ENCODE measurements around the gene TNFRSF12A.
A peak's percentile ranks its signal among the peaks of the same experiment; 100 is the strongest.

Gene TNFRSF12A

DNA sequence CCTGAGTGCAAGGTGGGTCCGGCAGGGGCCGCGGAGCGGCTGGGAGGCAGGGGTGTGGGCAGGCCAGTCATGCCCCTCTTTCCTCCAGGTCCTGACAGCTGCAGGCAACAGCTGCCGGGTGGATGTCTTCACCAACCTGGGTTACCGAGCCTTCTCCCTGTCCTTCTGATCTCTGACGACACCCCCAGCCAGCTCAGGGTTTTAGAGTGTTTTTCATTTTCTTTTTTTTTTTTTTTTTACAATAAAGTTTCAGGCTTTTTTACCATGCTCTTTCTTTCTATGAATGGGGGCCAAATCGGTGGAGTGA is 7.3 kb downstream of the TNFRSF12A start:
- no peak for DNase-seq

DNA sequence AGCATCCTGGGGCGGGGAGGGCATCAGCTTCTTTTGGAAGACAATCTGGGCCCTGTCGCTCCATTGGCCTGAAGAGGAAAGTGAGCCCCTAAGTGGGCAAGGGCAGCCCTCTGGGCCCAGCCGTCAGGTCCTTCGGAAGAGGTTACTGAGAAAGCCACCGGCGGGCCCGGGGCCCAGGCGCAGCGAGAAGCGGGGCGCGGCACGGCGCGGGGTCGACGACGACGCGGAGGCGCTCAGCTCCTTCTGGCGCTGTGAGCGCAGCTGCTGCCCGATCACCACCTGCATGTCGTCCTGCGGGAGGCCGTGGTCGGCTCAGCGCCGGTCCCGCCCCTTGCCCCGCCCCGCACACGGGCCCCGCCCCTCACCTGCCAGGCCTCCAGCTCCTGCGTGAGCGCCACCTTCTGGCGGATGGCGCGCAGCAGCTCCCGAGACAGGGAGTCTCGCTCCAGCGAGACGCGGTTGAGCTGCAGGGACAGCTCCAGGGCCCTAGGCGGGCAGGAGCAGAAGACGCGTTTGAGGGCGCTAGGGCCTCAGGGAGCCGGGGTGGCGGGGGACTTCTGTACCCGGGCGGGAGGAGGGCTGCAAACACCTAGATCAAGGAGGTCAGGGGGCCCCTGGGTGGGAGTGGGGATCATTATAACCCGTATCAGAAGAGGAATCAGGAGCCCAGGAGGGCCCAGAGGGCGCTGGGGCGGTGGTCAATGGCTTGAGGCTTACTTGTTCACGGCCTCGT is 8.0 kb downstream of the TNFRSF12A start:
- peak; percentile 68 for DNase-seq

DNA sequence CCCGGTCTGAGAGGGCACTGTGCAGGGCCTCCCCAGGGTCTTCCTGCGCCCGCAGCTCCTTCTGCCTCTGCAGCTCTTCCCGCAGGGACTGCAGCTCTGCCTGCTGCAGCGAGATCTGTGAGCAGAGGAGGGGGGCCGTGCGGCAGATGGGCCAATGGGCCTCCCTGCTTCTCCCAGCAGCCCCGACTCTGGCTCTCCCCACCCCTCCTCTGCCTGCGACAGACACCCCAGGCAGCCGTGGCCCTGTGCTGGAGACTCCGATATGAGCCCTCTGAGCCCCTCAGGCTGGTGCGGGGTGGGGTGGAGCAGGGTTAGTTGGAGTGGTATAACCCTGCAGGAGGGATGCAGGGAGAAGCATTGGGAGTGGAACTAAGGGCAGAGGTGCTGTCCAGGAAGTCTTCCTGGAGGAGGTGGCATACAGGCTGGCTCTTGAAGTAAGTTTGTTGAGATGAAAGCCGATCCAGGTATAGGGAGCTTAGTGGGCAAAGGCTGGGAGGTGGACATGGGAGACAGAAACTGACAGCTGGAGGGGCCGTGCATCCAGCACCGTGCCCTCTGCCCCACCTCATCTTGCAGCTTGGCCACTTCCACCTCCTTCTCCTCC is 8.7 kb downstream of the TNFRSF12A start:
- no peak for DNase-seq

DNA sequence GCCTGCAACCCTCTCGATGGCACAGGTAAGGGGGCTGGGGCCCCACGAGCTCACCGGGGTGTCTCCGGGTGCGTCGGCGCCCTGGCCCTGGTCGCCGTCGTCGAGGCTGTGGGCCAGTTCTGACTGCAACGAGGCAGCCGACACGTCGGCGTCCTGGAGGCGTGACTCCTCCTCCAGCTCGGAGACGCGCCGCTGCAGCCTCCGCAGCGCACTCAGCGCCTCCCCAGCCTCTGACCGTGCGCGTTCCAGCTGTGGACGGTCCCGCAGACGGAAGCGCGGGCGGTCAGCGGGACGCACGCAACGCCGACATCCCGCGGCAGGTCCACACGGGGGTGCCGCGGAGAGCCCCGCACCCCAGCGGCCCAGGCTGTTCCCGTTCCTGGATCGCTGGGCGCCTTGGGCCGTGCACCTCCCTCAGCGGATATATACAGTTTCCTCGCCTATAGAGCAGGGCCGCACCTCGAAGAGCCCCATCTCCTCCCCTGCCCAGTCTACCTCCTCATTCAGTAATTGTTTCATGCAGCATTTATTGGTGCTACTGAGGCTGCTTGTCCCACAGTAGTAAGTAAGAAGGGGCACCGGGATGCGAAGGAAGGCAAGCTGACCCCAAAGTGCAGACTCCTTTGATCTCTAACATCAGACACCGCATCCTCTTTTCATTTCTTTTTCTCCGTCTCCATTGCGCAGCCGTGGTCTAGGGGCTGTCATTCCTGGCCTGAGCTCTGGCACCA is 9.5 kb downstream of the TNFRSF12A start:
- DNase-seq: no peak

DNA sequence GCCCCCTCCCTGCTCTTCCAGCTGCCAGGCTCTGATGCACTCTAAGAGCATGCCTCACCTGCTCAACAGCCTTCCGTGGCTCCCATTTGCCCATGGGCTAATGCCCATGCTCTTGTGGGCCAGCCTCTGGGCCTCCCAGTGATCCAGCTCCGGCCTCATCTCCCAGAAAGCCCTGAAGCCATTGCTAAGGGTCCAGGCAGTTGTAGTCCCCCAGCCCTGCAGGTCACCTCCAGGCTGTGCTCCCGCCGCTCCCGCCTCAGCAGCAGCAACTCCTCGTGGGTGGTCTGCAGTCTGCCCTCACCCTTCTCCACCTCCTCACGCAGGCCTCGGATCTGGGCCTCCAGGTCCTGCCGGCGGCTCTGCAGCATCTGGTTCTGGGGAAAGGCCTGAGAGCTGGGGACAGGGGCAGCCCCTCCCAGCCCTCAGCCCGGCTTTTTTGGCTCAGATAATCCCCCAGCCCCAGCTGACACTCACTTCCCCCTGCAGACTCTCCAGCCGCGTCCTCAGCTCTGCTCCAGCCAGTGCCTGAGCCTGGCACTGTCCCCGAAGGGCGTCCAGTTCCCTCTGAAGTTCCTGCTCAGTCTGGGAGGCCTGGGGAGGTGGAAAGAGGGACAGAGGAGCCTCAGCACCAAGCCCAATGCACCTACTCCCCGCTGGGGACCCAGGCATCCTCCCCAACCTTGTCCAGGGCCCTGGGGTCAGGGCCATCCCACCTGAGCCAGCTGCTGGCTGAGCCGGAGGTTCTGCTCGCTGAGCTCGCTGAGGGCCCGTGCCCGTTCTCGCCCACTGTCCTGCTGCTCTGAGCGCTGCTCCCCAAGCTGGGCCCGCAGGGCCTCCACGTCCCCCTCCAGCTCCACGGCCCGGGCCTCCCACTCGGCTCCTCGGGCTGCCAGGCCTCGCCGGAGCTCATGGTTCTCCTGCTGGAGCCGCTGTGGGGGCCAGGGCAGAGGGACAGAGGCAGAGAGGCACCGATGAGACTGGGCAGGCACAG is 10.3 kb downstream of the TNFRSF12A start:
- DNase-seq: no peak

DNA sequence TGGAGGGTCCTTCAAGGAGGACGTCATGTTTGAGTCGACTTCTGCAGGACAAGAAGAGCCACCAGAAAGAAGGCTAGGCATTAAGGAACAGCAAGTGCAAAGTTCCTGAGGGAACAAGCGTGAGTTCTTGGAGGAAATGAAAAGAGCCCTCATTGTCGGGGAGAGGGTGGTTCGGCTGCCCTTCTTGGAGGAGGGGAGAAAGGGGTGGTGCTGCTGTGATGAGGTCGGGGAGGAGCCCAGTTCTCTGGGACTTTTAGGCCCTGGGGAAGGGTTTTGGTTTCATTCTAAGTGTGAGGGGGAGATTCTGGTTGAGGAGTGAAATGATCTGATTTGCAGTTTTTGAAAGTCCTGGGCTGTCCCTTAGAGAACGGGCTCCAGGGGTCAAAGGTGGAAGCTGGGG is 12.5 kb downstream of the TNFRSF12A start:
- DNase-seq: no peak

DNA sequence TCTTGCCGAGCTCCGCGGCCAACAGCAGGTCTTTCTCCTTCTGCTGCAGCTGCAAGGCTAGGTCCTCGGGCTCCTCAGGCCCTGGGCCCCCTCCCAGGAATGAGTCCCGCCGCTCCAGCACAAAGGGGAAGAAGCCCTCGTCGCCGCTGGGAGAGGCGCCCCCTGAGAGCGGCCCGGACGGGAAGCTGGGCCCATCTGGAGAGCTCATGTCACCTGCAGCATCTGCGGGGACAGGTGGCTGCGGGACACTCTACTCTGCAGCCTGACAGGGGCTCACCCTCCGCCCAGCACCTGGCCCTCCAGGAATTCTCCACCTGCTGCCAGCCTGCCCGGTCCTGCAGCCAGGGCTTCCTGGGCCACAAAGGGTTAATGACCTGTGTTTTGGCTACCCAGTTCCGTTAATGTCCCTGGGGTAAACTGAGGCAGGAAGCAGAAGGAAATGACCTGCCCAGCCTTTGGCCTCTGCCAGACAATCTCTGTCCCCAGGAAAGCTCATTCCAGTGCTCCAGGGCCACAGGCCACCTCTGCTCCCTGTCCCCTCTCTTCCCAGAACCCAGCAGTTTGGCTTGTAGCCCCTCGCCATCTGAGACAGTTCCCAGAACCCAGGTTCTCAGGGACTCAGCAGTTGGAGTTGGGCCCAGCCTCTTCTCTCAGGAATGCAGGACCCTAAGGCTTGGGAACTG is 15.3 kb downstream of the TNFRSF12A start:
- DNase-seq: no peak

DNA sequence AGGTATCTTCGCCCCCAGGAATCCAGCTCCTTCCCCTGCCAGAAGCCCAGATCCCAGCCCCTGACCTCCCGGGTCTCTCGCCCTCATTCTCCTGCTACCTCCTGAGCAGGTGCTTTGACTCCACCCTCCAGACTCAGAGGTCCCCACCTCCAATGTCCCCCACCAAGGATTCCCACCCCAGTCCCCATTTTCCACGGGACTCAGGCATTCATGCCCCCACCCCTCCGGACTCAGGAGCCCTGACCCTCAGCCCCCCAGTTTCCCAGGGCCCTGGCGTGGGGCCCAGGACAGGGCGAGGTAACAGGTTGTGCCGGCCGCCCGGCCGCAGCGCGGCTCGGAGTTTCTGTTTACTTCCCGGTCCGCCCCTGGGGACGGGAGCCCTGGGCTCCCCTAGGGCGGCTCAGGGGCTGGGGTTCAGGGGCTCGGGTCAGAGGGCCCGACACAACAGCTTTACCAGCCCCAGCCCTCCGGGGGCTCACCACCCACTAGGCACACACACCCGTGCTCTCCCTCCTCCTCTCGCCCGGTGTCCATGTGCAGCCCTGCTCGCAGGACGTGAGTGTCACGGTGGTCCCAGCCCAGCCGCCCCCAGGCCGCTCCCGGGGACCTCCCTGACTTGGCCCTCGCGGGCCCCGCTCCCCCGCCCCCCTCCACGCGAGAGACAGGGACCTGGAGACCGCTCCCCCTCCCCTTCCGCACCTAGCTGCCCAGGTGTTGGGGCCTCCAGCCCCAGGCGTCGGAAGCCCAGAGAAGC is 16.0 kb downstream of the TNFRSF12A start:
- DNase-seq: no peak

DNA sequence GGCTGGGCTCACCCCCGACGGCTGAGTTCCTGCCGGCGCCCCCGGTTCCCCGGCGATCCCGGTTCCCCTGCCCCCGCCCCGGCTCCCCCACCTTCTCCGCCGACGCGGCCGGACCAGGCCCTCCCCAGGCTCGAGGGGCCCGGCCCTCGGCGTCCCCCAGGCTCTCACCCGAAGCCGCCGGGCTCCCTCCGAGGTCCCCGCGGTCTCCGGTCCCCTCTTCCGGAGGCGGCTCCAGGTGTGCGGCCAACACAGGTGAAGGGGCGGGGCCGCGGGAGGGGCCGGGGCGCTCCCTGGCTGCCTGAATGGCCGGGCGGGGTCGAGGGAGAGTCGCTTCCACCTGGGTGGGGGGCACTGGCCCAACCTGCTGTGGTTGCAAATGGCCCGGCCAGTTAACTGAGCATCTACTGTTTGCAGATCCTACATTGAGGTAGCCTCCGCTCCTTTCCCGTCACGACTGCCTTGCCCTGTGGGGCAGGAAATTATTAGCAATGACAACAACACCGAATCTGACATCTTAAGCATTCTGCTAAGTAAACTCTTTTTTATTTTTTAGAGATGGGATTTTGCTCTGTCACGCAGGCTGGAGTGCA is 16.7 kb downstream of the TNFRSF12A start, which contains the start of gene BICDL2:
BICDL2 (minus strand) TSS at position 219 of the 590 bp plus-strand sequence. CDS start 1,448 bp downstream, outside the sequence.
- DNase-seq: no peak

DNA sequence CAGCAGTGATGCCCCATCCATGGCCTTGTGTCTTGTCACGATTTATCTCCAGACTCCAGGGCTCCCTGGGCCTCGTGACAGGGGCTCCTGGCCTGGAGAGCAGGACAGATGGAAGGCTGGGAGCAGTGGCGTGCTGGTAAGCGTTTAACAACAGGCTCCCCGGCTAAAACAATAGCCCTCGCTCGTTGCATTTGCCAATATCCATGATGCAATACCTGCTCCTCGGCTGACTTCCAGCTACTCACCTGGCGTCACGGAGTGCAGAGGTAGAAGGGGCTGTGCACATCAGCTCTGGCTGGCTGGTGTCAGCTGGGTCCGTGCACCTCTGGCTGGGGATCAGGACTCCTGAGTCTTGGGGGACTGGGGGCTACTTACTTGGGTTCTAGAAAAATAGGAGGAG is 18.1 kb downstream of the TNFRSF12A start:
- peak; percentile 76 for DNase-seq

DNA sequence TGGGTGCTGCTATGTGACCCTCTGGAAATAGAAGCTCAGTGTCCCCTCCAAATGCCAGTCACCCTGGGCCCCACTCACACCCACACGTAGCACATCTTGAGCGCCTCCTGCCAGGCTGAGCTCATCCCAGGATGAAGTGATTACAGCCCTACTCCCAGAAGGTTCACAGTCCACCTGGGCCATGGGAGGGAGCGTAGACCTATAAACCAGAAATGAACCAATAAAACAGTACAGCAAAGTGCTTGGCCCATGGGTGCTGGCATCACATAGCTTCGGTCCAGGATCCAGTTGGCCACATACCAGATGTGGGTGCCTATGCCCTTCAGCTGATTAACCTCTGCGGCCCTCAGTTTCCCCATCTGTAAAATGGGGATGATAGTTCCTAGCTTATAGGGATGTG is 18.7 kb downstream of the TNFRSF12A start:
- DNase-seq: no peak

DNA sequence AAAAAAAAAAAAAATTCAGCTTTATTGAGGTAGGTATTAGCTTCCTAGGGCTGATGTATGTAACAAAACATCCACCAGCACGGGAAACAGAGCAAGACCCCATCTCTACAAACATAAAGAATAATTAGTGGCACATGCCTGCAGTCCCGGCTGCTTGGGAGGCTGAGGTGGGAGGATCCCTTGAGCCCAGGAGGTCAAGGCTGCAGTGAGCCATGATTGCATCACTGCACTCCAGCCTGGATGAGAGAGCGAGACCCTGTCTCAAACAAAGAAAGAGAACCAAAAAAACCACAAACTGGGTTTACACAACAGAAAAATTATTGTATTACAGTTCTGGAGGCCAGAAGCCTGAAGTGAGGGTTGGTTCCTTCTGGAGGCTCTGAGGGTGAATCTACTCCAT is 22.2 kb downstream of the TNFRSF12A start:
- DNase-seq: no peak

DNA sequence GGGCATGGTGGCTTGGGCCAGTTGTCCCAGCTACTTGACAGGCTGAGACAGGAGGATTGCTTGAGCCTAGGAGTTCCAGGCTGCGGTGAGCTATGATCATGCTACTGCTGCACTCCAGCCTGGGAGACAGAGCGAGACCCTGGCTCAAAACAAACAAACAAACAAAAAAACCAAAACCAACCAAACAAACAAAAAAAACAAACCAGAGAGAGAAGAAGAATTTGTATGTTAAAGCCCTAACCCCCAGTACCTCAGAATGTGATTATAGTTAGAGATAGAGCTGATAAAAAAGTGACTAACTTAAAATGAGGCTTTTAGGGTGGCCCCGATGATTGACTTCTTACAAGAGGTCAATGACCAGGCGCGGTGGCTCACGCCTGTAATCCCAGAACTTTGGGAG is 24.5 kb downstream of the TNFRSF12A start:
- no peak for DNase-seq

DNA sequence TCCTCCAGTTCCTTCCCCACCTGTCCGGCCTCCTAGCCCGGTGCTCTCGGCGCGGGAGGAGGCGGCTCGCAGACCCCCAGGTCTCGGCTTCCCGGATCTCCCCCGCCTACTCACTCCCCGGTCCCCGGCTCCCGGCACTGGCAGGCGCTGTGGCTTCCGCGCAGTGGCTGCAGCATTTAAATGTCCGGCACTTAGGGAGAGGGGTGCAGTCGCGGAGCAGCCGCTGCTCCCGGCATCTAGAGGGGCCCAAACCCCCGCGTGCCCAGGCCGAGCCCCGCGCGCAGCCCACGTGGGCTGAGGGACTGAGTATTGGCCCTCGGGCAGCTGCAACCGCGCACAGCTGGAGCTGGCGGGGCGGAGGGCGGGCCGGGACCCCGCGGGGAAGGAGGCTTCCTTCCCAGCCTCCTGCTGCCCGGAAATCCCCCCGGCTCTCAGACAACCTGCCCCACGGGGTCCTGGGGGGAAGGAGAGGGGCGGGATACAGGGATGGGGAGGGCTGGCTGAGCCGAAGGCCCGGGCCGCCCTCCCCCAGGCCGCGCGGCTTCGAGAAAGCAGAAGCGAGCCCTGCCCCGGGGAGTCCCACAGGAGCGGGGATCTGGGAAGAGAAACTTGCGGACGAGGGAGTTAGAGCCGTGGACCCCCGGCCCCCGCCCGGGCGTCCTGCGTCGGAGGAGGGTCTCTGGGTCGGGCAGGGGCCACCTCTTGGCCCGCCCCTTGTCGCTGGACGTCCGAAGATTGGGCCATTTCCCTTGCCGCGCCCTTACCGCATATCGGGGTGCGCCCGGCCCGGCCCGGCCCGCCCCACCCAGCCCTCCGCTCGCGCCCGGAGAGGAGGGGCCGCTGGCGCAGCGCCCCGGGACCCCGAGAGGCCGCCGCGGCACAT is 25.8 kb downstream of the TNFRSF12A start, which contains the start of gene MMP25:
MMP25 (plus strand) TSS at position 804 of the 883 bp plus-strand sequence. CDS start 357 bp downstream, outside the sequence.
- no peak for DNase-seq

DNA sequence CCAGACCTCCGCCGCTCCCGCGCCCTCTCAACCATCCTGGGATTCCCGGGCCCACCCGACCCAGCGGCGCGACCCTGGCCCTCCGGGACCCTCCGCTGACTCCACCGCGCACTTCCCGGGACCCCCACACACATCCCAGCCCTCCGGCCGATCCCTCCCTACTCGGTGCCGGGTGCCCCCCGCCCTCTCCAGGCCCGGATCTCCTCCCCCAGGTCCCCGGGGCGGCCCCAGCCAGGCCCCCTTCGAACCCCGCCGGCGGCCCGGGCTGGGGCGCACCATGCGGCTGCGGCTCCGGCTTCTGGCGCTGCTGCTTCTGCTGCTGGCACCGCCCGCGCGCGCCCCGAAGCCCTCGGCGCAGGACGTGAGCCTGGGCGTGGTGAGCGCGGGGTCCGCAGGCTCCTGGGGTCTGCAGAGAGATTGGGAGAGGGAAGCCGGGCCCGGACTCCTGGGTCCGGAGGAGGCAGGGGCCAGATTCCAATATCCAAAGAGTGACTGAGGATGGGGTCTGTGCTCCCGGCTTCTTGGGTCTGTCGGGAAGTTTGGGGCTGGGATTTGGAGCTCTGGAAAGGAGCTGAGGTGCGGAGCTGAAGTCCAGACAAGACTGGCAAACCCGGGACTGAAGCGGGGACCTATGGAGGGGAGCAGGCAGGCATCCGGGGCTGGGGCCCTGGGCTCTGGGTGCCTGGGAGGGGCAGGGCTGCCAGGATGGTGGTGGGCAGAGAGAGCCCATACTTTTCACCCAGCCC is 26.6 kb downstream of the TNFRSF12A start:
- DNase-seq: no peak

DNA sequence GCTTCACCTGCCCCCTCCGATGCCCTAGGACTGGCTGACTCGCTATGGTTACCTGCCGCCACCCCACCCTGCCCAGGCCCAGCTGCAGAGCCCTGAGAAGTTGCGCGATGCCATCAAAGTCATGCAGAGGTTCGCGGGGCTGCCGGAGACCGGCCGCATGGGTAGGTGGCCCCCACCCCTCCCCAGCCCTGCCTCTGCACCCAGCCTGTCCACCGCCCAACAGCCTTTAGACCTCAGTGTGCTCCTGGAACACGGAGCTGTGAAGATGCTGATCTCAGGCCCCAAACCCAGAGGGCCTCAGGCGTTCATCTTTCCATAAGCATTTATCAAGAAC is 27.2 kb downstream of the TNFRSF12A start:
- DNase-seq: no peak

DNA sequence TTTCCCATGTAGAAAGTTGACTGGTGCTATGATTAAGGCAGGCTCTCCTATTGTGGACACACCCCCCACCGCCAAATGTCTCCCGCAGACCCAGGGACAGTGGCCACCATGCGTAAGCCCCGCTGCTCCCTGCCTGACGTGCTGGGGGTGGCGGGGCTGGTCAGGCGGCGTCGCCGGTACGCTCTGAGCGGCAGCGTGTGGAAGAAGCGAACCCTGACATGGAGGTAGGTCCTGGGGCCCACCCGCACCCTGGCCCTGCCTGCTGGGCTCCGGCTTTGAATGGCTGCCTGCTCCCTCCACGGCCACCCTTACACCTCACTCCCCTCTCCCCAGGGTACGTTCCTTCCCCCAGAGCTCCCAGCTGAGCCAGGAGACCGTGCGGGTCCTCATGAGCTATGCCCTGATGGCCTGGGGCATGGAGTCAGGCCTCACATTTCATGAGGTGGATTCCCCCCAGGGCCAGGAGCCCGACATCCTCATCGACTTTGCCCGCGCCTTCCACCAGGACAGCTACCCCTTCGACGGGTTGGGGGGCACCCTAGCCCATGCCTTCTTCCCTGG is 29.8 kb downstream of the TNFRSF12A start:
- DNase-seq: no peak

DNA sequence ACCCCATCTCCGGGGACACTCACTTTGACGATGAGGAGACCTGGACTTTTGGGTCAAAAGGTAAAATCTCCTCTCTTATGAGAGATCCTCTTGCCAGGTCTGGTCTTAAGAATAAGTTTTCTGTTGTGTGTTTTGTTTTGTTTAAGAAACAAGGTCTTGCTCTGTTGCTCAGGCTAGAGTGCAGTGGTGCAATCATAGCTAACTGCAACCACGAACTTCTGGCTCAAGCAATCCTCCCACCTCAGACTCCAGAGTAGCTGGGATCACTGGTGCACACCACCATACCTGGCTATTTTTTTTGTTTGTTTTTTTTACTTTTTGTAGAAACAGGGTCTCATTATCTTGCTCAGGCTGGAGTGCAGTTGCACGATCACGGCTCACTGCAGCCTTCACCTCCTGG is 30.3 kb downstream of the TNFRSF12A start:
- no peak for DNase-seq

DNA sequence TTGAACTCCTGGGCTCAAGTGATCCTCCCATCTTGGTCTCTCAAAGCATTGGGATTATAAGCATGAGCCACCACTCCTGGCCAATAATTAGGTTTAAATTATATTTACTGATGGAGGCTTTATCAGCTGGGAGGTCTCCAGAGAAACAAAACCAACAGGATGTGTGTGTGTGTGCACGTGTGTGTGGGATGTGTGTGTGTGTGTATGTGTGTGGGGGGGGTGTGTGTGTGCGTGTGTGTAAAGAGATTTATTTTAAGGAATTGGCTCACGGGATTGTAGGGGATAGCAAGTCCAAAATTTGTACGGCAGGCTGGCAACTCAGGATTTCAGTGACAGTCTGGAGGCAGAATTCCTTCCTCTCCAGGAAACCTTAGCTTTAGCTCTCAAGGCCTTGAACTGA is 30.8 kb downstream of the TNFRSF12A start:
- DNase-seq: no peak

Data from DMS153 (cell line).